Measurements from ENCODE around the gene RNU1-1. TPM values are rescaled to one million over a fixed set of nuclear protein-coding genes. Genes with fewer than 3 reads are reported as not detected.
"Not testable (repeated sequence)": the region's sequence is repeated elsewhere in the genome, so short reads cannot be mapped to it uniquely, and the experiment has no call there.

RNU1-1 gene
- total and polyA plus RNA-seq, 10 of the 15 experiments (the other 5 are each of a cell fraction or from before 2014, with no cell fraction given): under 0.01 to 20,946 (median 4.7) TPM; not detected in 2

- BruUV-seq (replicated peaks); intact Hi-C loops (cut with micrococcal nuclease; ENCODE audit: unreplicated experiment); in situ Hi-C loops (cut with MboI); H3K4me3 ChIP-seq; H3K79me2 ChIP-seq (ENCODE audit: control insufficient read depth, insufficient read depth, low read length); H2AFZ ChIP-seq (ENCODE audit: control insufficient read depth, low read depth, low read length); H4K20me1 ChIP-seq (ENCODE audit: control insufficient read depth, insufficient read depth); FAIRE-seq; ATAC-seq; H3K27ac ChIP-seq (ENCODE audit: control insufficient read depth, insufficient read depth); H3K4me2 ChIP-seq (ENCODE audit: control insufficient read depth, insufficient read depth); DNase-seq (ENCODE audit: low read depth, low spot score); SMC1A ChIA-PET (ENCODE audit: uncharacterized antibody, unreplicated experiment); POLR2A ChIA-PET; H3K27me3 ChIP-seq (replicated peaks in 1 of 2; ENCODE audit: control insufficient read depth in 2 of 2, insufficient read depth in 2 of 2, low read length in 1 of 2); H3K36me3 ChIP-seq (ENCODE audit: control insufficient read depth in 2 of 2, insufficient read depth in 2 of 2, low read length in 1 of 2); H3K9me3 ChIP-seq (replicated peaks; ENCODE audit: control insufficient read depth, insufficient read depth, low read length); H3K4me1 ChIP-seq (ENCODE audit: control insufficient read depth, insufficient read depth, low read length); H3K9ac ChIP-seq (ENCODE audit: control insufficient read depth, insufficient read depth, low read length); RAD21 ChIA-PET (ENCODE audit: unreplicated experiment): not testable (repeated sequence)
- 45% methylated on average over 5 of the region's 5 CpGs for WGBS (ENCODE audit: insufficient coverage, insufficient replicate concordance, low lambda C conversion rate, missing lambda C conversion rate)
- CTCF ChIA-PET: interaction anchor here (0.6 kb wide), 1 partner anchor 1442 kb away, joined by 3 read pairs; no protein-coding TSS in a partner anchor
Observed at GRCh38 chr1:16516694-16517410, 2.8 kb upstream of the RNU1-1 start.

- H4K20me1 ChIP-seq (ENCODE audit: control insufficient read depth, insufficient read depth); RAD21 ChIA-PET (ENCODE audit: unreplicated experiment); H3K36me3 ChIP-seq (ENCODE audit: control insufficient read depth in 2 of 2, insufficient read depth in 2 of 2, low read length in 1 of 2); POLR2A ChIA-PET; H3K79me2 ChIP-seq (ENCODE audit: control insufficient read depth, insufficient read depth, low read length); FAIRE-seq; H3K27ac ChIP-seq (ENCODE audit: control insufficient read depth, insufficient read depth); CTCF ChIA-PET; H3K9ac ChIP-seq (ENCODE audit: control insufficient read depth, insufficient read depth, low read length); H3K27me3 ChIP-seq (replicated peaks in 1 of 2; ENCODE audit: control insufficient read depth in 2 of 2, insufficient read depth in 2 of 2, low read length in 1 of 2); H3K4me3 ChIP-seq; H3K9me3 ChIP-seq (replicated peaks; ENCODE audit: control insufficient read depth, insufficient read depth, low read length); SMC1A ChIA-PET (ENCODE audit: uncharacterized antibody, unreplicated experiment); H2AFZ ChIP-seq (ENCODE audit: control insufficient read depth, low read depth, low read length); H3K4me1 ChIP-seq (ENCODE audit: control insufficient read depth, insufficient read depth, low read length); in situ Hi-C loops (cut with MboI): not testable (repeated sequence)
- WGBS (ENCODE audit: insufficient coverage, insufficient replicate concordance, low lambda C conversion rate, missing lambda C conversion rate): 1% methylated on average over 22 of the region's 26 CpGs
- intact Hi-C loops (cut with micrococcal nuclease; ENCODE audit: unreplicated experiment): loop anchor here (5.0 kb wide), 1 partner anchor 71 kb away; the partner anchor contains the start of gene NECAP2
- TSS peak; percentile 100 for BruUV-seq (replicated peaks)
- peak; percentile 99 for DNase-seq (ENCODE audit: low read depth, low spot score)
- peak overlapping the region; percentile 50 for H3K4me2 ChIP-seq (ENCODE audit: control insufficient read depth, insufficient read depth)
- ATAC-seq: peak; percentile 100
- TF ChIP-seq SKIL (IDR thresholded peaks at IDR 0.05; ENCODE audit: low read depth, poor library complexity, severe bottlenecking): peak; percentile 48
- peak; percentile 56; the same call in 1 of the 2 replicates for TF ChIP-seq HCFC1 (IDR thresholded peaks at IDR 0.05; ENCODE audit: low read length)
- peak; percentile 78 for TF ChIP-seq HDAC6 (IDR thresholded peaks at IDR 0.05; ENCODE audit: unreplicated experiment)
- TF ChIP-seq BMI1 (IDR thresholded peaks at IDR 0.05; ENCODE audit: borderline replicate concordance): peak; percentile 90
- 0 out of 2 replicates have a peak, but pooled peaks have one; percentile 10 for TF ChIP-seq GABPA (IDR thresholded peaks at IDR 0.05; ENCODE audit: low read depth)
- peak; percentile 97 for TF ChIP-seq ATF2 (IDR thresholded peaks at IDR 0.05; ENCODE audit: low read length)
- TF ChIP-seq MEF2A (IDR thresholded peaks at IDR 0.05; ENCODE audit: insufficient read depth, low read depth, low read length): peak; percentile 67; the same call in 1 of the 2 replicates
- 0 out of 2 replicates have a peak, but pooled peaks have one; percentile 54 for TF ChIP-seq TBL1XR1 (IDR thresholded peaks at IDR 0.05; ENCODE audit: low read depth, low read length)
- peak; percentile 70 for TF ChIP-seq BCL3 (IDR thresholded peaks at IDR 0.05; ENCODE audit: borderline replicate concordance, insufficient read depth, low read depth, low read length, poor library complexity, severe bottlenecking)
- TF ChIP-seq MTA3 (IDR thresholded peaks at IDR 0.05; ENCODE audit: borderline replicate concordance, low read length): peak; percentile 100
Observed at GRCh38 chr1:16513412-16514106, 526 bp downstream of the RNU1-1 start.

All from GM12878 (cell line).